CD4-positive, alpha-beta T cell treated with Interleukin-17A for 4 hours (primary cell): ENCODE results near the gene SF3B6.

ENCODE experiments used
- DNase-seq: peaks from one replicate; pipeline ENCODE4 v3.0.0-alpha.2; 2020; ENCODE audit warnings: mixed read lengths

The SF3B6 gene

DNA sequence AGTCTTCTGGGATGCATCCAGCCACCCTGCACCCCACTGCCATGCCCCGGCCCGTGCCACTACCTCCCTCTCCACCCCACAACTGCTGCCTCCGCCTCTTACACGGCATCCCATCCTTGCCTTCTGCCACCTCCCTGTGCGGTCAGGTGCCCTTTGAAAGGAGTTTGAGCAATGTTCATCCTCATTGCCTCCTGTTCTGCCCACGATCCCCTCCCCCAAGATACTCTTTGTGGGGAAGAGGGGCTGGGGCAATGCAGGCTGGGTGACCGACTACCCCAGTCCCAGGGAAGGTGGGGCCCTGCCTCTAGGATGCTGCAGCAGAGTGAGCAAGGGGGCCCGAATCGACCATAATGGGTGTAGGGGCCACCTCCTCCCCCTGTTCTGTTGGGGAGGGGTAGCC, 57.9 kb downstream of the SF3B6 start:
- DNase-seq, result no peak

DNA sequence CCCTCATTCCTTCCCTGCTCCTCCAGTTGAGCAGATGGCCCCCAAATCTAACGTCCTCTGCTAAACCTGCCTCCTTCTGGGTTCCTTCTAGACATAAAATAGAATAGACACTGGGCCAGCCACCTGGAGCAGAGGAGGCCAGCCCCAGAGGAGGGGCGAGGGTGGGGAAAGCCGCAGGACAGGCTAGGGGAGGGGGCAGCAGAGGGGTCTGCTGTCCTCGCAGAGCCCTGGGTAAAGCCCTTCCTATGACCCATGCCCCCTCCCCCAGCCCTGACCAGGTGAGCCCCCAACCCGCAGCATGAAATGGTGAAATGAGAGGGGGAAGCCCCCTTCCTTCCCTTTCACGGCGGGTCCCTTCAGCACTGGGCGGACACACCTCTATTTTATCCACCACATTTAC, 58.4 kb downstream of the SF3B6 start:
- no peak for DNase-seq
